Activated CD8-positive, alpha-beta memory T cell treated with anti-CD3 and anti-CD28 coated beads, Interleukin-2, amount 50 U/mL, for 24 hours (primary cell): ENCODE results near the gene SERPINB4.
"Not testable (repeated sequence)": the region's sequence is repeated elsewhere in the genome, so short reads cannot be mapped to it uniquely, and the experiment has no call there.

Experiments
- DNase-seq: peaks from one replicate; pipeline ENCODE4 v3.0.0-alpha.2; 2020; ENCODE audit errors: extremely low read depth

SERPINB4 gene

DNA sequence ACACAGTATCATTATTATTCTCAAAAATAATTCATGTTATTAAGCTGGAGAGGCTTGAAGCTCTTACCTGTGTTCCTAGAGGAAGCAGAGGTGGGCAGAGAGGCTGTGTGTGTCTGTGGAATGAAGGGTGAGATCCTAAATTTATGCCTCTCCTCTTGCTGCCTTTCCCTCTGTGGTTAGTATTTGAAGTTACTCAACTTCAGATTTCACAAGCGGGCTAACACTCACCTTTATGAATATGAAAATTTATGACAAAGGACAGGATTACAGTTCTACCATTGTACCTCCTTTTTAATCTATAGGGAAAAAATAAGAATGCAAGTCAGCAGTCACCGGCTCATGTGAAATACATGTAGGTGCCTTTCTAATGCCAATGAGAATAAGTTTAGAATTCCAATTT is at the start of gene SERPINB4:
TSS of gene SERPINB4 (minus strand) at position 115 of the 400 bp plus-strand sequence. CDS start 679 bp downstream, outside the sequence.
- DNase-seq, result not testable (repeated sequence)

DNA sequence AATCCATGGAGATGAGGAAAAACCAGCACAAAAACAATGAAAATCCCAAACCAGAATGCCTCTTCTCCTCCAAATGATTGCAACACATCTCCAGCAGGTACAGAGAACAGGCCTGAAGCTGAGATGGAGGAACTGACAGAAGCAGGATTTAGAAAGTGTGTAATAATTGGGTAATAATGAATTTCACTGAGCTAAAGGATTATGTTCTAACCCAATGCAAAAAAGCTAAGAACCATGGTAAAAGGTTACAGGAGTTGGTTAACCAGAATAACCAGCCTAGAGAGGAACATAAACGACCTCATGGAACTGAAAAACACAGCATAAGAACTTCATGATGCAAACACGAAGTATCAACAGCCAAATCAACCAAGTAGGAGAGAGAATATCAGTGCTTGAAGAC is 45.0 kb upstream of the SERPINB4 start:
- DNase-seq, result no peak

DNA sequence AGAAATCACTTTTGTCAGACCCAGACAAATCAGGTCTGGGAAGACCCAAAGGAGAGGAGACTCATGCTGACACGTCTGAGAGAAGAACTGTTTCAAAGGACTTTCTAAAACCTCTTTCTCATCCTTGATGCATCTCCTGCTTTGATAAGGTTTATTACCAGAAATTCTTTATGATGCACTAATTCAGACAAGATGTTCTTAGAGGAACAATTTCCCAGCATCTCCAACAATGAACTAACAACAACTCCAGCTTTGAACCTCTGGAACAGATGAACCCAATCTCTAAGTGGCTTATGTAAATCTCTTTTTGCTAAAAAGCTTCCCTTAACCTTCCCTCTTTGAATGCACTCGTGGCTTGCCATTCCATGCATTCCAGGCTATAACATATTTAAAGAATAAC is 42.8 kb upstream of the SERPINB4 start:
- DNase-seq, result no peak

DNA sequence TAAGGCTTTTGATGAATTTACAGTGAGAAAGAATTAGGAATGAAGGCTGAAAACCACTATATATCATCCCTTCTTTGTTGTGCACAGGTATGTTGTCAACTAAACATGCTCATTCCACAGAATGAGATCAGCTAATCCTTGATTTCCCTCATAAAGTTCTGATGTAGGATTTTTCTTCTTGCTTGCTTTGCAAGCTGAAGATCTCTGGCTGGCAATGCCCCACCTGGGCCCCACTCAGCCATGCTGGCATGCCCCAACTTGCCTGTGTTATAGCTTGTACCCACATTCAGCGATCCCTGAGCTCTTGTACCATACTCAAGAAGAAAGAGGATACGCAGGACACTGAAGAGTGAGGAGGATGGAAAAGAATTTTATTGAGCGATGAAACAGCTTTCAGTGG is 40.7 kb upstream of the SERPINB4 start:
- no peak for DNase-seq

DNA sequence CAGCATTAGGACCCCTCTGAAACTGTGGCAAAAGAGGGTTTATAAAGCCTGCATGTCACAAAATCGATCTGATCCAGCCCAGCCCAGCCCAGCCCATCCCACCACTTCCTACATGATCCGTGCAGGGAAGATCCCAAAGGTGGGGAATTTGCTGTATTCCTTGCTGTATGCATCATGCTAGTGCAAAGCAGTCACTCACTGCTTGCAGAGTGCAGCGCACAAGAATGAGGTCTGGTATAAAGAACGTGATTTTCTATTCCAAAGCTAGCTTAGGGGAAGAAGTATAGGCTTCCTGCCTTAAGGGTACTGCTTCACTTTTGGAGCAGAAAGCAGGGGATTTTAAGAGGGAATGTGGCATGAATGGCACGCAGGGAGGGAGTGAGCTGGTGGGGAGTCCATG is 39.8 kb upstream of the SERPINB4 start:
- no peak for DNase-seq

DNA sequence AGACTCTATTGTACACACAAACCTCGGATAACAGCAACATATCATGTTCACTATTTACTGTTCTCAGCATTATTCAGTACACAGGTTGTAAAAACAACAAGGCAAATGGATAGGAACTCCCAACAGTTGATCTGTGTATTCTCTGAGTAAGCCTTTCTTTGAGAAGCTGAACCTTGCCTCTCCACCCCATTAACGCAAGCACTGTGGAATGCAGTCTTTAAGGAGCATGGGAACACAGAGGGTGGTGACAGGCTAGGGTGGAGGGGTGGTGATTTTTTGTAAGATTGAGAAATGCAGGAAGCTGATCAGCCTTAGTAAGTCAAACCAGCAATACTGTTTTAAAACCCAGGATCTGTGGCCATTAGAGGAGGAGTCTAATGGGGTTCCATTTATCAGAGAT is 39.1 kb upstream of the SERPINB4 start:
- DNase-seq, result no peak

DNA sequence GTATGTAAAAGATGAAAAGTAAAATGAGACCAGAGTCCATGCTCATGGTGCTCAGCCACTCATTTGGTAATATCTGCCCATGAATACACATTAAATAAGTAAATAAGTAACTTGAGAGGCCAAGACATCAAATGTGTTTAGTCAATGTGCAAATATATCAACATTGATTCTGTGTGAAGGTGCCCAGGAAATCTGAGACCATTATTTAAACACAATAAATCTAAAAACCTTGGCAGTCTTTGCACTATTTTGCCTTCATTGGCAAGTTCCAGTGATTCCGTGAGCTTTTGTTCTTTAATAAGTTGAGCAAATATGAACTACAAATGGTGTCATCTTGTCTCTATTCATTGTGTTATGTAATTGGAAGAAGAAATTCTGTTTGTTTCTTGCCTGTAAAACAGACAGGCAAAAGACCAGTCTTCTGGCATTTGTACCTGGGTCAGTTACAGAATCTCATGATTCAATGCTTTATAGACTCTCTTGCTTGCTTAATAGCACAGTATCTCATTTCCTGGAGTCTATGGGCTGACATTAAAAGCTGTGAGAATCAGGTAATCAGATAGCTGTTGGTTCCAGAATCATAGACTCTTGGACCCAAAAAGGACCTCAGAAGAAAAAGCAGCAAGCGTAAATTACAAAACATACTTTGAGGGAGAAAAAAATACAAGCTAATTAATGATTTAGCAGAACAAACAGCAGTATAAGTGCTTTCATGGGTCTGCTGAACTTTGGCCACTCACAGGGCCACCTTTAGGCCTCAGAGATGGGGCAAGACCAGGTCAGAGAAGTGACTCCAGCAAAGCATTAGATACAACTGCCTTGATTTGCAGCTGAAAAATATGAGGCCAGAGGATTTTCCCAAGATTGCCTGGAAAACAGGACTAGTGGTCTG is 37.6 kb upstream of the SERPINB4 start:
- DNase-seq, result no peak

DNA sequence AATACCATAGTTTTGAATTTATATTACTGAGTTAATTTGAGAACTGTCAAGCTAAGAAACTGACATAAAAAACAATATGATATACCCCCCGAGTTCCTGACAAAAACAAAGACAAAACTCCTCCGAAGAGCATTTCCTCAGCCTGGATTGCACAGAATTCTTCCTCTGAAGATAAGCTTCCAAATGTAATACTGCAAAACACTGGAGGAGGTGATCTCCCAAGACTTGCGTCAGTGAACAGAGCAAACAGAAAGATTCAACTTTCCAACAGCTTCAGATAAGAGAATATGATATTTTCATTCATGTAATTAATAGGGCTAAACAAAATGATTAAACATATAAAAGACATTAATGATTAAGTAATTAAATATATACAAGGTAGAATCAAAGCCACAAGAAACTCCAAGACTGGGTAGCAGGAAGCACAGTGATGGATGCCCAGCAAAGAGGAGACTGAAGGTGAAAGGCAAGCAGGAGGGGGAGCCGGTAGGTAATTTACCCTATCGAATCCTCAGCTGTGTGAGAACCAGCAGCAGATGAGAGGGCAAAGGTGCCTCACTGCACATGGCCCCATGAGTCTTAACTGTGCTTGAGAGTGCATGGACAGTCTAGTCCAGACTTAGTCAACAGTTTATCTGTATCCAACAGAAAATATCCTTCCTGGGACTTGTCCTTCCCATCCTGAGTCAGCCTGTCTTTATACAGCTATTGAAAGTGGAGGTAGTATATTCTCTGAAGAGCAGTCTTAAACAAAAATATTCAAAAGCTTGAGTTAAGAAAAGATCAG is 36.0 kb upstream of the SERPINB4 start:
- no peak for DNase-seq

DNA sequence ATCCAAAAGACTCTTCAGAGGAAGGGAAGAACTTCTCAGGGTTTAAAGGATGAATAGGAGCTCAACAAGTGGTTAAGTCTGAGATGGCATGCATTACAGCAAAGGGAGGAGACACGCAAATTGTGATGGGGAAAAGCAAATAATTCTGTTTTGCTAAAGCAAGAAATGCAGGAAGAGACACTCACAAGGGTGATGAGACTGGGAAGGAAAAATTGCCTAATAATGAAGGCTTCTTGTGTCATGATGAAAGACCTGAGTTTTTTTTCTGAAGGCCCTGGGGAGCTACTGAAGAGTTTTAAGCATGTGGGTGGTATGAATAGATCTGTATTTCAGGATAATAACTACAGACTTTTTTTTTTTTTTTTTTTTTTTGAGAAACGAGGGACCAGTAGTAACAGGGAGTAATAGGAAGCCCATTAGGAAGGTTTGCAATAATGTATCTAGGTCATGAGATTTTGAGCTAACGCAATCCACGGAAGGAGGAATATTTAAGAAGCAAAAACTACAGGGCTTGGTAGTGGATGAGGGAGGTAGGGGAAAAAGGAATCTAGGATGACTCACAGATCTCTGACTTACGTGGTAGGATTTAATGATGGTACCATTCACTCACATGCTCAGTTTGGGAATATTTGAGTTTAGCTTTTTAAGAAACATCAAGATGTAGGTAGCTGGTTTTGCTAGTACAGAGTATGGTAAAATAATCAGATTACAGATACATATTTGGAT is 33.6 kb upstream of the SERPINB4 start:
- no peak for DNase-seq

DNA sequence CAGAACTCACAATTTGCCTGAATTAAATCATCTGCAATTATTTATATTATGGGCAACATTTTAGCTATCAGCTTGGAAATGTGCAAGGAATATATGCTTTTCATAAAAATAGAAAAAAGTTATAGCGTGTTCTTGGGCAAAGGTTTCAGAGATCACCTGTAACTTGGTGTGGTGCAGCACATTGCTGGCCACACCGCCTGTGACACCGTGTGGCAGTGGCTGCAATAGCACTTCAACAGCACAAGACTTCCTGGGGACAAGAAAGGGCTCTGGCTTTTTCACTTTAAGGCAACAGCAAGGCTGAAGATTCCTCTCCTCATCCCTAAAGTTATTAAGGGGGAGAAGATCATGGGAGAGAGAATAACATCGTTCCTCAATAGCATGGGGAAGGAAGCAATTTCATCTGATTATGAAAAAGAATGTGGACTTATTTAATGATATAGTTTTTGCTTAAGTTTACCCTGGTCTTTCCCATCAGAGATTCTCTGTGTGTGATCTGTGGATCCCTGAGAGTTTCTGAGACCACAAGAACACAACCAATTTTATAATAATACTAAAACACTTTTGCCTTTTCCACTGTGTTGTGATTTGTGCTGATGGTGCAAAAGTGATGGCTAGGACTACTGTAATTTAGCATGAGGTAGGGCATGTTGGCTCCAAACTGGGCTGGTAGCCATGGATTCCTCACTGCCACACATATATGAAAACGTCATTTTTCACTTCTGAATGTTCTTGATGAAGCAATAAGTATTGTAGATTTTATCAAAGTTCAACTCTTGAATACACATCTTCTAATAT is 32.7 kb upstream of the SERPINB4 start:
- DNase-seq, result no peak

DNA sequence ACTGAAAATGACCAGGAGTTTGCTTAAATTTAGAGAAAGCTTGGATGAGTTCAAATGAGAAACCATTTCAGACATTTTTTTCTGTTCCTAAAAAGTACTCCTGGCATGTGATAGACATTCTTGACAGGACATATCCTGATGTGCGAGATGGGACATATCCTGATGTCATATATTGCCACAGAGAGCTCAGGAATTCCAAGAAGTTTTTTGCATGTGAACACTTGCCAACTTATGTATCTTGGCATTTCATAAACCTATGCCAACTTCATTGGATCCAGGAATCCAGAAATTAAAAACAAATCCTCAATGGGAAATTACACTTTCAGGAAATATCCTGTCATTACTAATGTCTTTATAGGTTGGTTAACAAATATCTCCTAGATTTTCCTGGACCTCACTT is 20.5 kb upstream of the SERPINB4 start:
- no peak for DNase-seq

DNA sequence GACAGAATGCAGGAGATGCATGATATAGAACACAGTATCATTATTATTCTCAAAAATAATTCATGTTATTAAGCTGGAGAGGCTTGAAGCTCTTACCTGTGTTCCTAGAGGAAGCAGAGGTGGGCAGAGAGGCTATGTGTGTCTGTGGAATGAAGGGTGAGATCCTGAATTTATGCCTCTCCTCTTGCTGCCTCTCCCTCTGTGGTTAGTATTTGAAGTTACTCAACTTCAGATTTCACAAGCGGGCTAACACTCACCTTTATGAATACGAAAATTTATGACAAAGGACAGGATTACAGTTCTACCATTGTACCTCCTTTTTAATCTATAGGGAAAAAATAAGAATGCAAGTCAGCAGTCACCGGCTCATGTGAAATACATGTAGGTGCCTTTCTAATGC is 17.7 kb upstream of the SERPINB4 start, which contains the start of gene SERPINB3:
TSS of gene SERPINB3 (minus strand) at position 144 of the 400 bp plus-strand sequence. CDS start 677 bp downstream, outside the sequence.
- not testable (repeated sequence) for DNase-seq

DNA sequence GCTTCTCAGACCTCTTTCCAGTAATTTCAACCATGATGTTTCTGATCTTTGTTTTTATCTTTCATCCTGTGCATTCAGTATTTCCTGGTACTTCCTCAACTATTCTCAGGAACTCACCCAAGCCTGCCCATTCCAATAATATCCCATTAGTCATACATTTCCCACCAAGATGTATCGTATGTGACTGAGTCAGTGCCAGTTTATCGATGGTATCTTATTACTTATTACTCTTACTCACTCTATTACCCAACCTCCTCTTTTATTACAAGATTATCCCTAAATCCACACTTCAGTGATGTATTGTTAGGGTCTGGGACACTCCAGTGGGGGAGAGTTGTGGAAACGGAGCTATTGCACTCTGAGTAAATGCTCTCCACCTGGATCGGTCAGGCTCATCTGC is 14.9 kb upstream of the SERPINB4 start:
- not testable (repeated sequence) for DNase-seq

DNA sequence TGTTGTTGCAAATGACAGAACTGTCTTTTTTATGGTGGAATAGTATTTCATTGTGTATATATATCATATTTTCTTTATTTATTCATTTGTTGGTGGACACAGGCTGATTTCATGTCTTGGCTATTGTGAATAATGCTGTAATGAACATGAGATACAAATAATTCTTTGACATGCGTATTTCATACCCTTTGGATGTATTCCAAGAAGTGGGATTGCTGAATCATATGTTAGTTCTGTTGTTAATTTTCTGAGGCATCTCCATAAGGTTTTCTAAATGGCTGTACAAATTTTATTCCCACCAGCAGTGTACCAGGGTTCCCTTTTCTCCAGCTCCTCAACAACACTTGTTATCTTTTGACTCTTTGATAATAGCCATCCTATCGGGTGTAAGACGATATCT is 6.2 kb upstream of the SERPINB4 start:
- DNase-seq, result not testable (repeated sequence)

DNA sequence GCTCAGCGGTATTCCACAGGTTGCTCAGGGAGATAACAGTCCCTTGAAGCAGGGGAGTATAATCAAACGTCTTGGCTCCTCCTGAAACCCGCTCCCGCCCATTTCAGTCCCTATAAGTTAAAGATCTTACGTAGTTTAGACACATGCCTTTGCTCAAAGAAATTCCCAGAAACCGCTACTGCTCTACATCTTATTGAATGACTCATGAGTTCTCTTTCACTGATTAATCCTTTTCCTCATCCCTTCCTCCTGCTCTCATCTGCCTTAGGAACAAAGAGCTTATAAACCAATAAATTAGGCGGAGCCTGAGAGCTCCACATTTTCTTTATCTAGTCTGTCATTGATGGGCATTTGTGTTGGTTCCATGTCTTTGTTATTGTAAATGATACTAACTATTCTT is 4.2 kb upstream of the SERPINB4 start:
- DNase-seq, result no peak

DNA sequence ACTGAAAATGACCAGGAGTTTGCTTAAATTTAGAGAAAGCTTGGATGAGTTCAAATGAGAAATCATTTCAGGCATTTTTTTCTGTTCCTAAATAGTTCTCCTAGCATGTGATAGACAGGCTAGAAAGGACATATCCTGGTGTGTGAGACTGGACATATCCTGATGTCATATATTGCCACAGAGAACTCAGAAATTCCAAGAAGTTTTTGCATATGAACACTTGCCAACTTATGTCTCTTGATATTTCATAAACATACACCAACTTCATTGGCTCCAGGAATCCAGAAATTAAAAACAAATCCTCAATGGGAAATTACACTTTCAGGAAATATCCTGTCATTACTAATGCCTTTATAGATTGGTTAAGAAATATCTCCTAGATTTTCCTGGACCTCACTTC is 2.9 kb upstream of the SERPINB4 start:
- DNase-seq, result no peak

DNA sequence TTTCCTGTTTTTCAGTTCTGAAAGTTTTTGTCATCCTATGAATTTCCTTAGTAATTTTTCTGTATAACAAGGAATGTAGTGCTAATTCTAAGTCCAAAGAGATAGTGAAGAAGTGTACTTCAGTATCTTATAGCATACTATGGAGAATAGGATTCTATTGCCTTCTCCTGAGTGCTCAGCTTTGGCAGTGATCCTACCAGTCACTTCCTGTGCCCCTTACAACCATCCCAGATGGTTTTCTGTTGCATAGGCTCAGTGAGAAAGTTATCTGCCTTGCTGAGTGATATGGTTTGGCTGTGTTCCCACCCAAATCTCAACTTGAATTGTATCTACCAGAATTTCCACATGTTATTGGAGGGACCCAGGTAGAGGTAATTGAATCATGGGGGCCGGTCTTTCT is 638 bp upstream of the SERPINB4 start:
- DNase-seq, result not testable (repeated sequence)

DNA sequence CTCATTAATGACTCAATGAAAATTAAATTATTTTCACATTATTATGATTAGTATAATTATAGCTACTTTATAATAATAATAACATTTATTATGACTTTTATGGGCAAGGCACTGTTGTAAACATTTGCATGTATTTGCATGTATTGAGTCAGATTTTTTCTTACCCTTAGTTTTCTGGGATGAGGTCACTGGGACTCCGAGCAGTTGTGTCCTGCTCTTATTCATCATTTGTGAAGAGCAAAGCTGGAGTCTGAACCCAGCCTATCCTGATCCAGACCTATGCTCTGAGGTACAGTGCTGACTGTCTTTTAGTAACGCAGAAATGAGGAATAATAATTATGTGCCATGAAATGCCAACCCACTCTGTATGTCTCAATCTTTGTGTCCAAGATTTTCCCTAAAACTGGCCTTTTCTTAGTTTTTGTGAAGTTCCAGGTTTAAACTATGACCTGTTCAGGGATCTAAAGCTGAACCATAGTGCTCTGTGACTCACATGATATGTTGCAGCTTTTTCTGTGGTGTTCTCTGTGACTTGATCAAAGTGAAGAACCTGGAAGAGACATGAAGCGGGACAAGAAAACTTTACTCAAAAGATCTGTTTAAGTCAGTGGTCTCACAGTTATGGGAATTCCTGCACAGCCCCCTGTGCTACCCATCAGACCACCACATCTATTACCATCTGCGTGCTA is 1.2 kb downstream of the SERPINB4 start:
- not testable (repeated sequence) for DNase-seq

DNA sequence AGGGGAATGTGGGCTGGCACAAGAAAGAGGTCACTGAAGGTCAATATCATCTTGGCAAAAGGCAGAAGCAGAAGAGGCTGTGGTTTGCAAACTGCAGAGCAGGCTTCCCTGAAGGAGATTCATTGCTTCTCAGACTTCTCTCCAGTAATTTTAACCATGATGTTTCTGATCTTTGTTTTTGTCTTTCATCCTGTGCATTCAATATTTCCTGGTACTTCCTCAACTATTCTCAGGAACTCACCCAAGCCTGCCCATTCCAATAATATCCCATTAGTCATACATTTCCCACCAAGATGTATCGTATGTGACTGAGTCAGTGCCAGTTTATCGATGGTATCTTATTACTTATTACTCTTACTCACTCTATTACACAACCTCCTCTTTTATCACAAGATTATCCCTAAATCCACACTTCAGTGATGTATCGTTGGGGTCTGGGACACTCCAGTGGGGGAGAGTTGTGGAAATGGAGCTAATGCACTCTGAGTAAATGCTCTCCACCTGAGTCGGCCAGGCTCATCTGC is 2.8 kb downstream of the SERPINB4 start:
- not testable (repeated sequence) for DNase-seq

DNA sequence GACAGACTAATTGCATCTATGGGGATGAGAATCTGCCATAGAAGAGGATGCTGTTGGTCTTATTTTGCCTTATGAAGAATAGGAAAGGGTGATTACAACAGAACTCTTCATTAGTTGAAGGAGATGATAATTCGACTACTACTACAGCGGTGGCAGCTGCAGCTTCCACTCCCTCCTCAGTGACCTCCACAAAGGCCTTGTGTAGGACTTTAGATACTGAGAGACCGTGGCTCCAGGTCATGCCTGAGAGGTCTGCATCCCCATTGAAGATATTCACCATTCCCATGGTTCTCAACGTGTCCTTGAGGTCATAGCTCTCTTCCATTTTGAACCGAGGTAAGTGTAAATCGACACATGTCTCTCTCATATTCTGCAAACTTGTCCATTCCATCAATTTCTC is 6.4 kb downstream of the SERPINB4 start:
- DNase-seq, result no peak
